Right lobe of liver (tissue), 4 donors: ENCODE data around the gene CCDC88C.

ENCODE experiments used
- CTCF ChIP-seq, 4 donors: fragments of 200-600 bp in 3 of 4; fragments of 450-650 bp in 1 of 4; IDR thresholded peaks; one replicate each; pipeline versions ENCODE4 v1.5.1 to v1.8.0; 2016 to 2022; ENCODE audit warnings: antibody characterized with exemption in 4 of 4, mild to moderate bottlenecking in 2 of 4
- POLR2A ChIP-seq: fragments of 450-650 bp; IDR thresholded peaks from one replicate; pipeline ENCODE4 v1.6.1; 2017; ENCODE audit warnings: antibody characterized with exemption, mild to moderate bottlenecking
- donor health status: DM: no; HTN: no; CAD: no.
- donor health status: DM: no; HTN: no; CAD: no.
- donor health status: DM: no; HTN: yes; CAD: no.

- TF ChIP-seq CTCF (IDR thresholded peaks at IDR 0.05), result no peak
- TF ChIP-seq POLR2A, result no peak
These were observed 18.9 kb downstream of the CCDC88C start for GRCh38 chr14:91398707-91399106.
